GM10266 (cell line): Measurements from ENCODE around the gene MORC4.

ENCODE experiments used
- DNase-seq: peaks from one replicate; pipeline ENCODE4 v3.0.0; 2012; ENCODE audit errors: extremely low spot score
- TF ChIP-seq, protein P1 (sequence below): IDR thresholded peaks from 2 replicates; pipeline ENCODE4 v1.5.1; 2012; ENCODE audit warnings: mild to moderate bottlenecking, low read depth; ENCODE audit not compliant: control insufficient read depth, insufficient read depth; ENCODE audit errors: missing control alignments

The MORC4 gene

DNA sequence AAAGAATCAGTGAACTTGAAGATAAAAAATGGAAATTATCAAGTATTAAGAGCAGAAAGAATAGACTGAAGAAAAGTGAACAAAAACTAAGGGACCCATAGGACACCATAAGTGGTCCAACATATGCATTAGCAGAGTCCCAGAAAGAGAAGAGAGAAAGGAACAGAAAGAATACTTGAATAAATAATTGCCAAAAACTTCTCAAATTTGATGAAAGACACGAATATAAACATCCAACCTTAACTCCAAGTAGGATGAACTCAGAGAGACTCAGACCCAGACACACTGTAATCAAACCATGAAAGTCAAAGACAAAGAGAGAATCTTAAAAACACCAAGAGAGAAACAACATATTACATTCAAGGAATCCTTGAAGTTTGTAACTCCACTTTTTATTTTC is 35.7 kb downstream of the MORC4 start:
- DNase-seq, result no peak
- TF ChIP-seq, protein P1, sequence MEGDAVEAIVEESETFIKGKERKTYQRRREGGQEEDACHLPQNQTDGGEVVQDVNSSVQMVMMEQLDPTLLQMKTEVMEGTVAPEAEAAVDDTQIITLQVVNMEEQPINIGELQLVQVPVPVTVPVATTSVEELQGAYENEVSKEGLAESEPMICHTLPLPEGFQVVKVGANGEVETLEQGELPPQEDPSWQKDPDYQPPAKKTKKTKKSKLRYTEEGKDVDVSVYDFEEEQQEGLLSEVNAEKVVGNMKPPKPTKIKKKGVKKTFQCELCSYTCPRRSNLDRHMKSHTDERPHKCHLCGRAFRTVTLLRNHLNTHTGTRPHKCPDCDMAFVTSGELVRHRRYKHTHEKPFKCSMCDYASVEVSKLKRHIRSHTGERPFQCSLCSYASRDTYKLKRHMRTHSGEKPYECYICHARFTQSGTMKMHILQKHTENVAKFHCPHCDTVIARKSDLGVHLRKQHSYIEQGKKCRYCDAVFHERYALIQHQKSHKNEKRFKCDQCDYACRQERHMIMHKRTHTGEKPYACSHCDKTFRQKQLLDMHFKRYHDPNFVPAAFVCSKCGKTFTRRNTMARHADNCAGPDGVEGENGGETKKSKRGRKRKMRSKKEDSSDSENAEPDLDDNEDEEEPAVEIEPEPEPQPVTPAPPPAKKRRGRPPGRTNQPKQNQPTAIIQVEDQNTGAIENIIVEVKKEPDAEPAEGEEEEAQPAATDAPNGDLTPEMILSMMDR, result no peak

DNA sequence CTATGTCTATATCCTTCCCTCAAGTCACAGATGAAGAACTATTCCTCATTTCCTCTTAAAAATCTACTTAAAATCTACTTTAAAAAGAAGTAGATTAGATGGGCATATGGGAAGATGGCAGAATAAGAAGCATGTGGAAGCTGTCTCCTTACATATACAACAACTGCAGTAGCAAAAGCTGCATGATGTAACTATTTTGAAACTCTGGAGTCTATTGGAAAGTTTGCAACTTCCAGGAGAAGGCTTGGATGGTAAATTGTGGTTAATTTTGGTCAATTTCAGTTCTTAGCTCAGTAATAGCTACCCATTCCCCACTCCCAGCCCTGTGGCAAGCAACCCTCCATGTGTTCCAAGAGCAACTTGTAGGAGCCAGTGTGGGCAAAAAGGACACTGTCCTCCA is 36.9 kb downstream of the MORC4 start:
- DNase-seq, result no peak
- TF ChIP-seq, protein P1, result no peak

DNA sequence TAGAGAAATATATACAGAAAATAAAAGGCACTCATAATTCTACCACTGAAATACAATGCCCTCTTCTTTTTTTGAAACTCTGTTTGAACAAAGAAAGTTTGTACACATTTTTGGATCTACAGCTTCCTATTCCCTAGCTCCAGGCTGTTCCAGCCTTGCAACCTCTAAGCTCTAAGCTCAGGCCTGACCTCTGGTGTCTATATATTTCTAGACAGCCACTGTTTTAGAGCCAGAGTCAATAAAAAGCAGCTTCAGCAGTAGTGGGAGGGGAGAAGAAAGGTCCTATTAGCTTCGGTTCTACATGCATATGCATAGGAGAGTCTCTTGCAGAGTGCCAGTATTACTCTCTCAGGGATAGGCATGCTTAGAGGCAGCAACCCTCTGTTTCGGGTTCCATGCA is 40.1 kb downstream of the MORC4 start:
- TF ChIP-seq, protein P1, result no peak
- DNase-seq, result no peak

DNA sequence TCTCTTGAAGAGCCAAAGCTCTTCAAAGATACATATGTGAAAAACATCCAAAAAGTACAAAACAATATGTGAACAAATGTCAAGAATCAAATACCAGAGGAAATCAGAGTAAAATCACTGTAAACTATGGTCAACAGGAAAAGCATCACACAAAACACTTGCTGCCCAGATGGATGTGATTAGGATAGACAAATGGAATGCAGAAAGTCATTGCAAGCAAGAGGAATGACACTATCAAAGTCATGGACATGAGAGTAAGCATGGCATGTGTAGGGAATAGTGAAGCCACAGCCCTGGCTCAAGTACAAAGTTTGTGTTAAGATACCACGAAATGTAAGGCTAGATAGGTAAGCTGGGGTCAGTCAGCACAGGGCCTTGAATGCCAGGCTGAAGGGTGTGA is 42.2 kb downstream of the MORC4 start:
- DNase-seq, result no peak
- TF ChIP-seq, protein P1, result no peak

DNA sequence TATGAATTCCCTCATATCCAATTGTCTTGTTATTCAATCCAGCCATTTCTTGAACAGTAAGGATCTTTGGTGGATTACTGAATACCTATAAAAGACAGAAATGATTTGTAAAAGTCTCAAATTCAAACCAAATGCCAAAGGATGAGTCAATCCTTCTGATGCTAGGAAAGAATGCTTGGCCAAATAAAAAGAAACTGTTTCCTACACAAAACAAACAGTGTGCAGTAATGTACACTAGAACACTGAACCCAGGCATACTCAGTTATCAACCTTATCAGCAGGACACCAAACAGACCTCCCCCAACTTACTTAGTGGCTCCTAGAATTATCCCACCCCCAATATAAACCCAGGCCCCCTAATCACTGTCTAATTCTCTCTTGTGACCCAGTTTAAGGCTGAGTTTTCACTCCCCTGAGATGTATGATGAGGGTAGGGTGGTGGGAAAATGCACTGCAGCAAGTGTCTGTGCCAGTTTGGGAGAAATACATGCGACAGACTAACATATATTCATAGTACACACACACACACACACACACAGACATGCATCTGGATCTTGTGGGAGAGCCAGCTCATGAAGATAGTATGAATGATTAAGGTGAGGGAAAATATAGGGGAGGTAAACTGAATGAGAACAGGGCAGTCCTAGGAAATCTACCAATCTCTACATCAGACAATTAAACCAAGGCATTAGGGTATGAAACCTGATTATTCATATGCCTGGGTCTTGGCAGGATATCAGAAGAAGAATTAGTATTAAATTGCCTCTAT is 44.8 kb downstream of the MORC4 start:
- no peak for DNase-seq

DNA sequence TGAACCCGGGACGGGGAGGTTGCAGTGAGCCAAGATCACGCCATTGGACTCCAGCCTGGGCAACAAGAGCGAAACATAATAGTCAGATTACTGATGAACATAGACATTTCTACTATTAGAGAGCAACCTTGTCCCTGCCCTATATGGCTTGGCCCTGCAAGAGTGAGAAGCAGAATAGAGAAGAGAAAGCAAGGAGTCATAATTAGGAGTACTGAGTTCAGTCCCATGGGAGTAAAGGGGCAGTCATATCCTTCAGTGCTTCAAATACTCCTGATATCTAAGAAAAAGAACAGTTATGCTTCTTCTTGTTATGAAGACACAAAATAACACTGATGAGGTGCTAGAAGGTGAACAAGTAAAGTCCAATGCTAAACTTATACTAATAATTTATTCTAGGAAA is 46.0 kb downstream of the MORC4 start:
- TF ChIP-seq, protein P1, result no peak
- DNase-seq, result no peak

More for the DNA sequence above, 44.8 kb downstream of the MORC4 start:
- TF ChIP-seq, protein P1, result no peak

DNA sequence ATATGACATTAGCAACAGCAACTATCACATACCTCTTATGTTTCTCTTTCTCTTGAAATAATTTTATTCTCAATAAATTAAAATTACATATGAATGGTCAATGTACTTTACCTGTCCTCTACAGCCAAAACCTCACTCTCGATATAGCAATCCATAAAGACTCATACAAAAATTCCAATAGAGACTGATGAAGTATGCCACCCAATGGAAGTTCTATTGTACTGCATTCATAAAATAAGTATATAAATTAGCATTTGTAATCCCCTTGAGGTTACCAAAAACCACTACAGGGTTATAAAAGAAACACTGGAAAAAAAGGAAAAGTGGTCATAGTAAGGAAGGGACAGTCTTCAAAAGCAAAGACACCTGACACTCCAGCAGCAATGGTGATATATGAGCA is 47.0 kb downstream of the MORC4 start:
- TF ChIP-seq, protein P1, result no peak
- no peak for DNase-seq
